ENCODE results near the gene BSN. TPM values are rescaled to one million over a fixed set of nuclear protein-coding genes. Genes with fewer than 3 reads are reported as not detected.

BSN gene
- total and polyA plus RNA-seq, 2 of the 4 experiments (the other 2 are of a cell fraction) = under 0.01 to 0.03 TPM

GRCh38 chr3:49610666-49611280, 56.5 kb downstream of the BSN start:
- Histone ChIP-seq H3K23ac (ENCODE audit: low read depth, low read length) (no peak overlapping the region), H3K4me1 (ENCODE audit: control insufficient read depth, insufficient read depth, low read length) (no peaks in the 10 kb centered on the region), H4K20me1 (ENCODE audit: insufficient read depth, low read length) (no peaks in the 10 kb centered on the region; the same call in 1 of the 2 replicates), H3K36me3 (ENCODE audit: control insufficient read depth, insufficient read depth, low read length) (no peaks in the 10 kb centered on the region), H2BK20ac (ENCODE audit: low read depth, low read length) (no peak overlapping the region), H3K14ac (replicated peaks; ENCODE audit: low read depth, low read length) (no peak overlapping the region), H3K9me3 (ENCODE audit: control insufficient read depth, insufficient read depth, low read length) (no peaks in the 10 kb centered on the region), H3K9me1 (ENCODE audit: insufficient read depth, low read length) (peaks cover 2% of the 10 kb centered on the region; the same call in 1 of the 2 replicates), H4K91ac (ENCODE audit: insufficient read depth, low read depth, low read length) (no peak overlapping the region), H3K18ac (ENCODE audit: low read depth, low read length) (no peak overlapping the region), H2AFZ (replicated peaks; ENCODE audit: low read length, poor library complexity) (no peak overlapping the region), H3K4me3 (ENCODE audit: insufficient read depth, low read depth, low read length) (no peak overlapping the region), H3K79me1 (ENCODE audit: low read depth in 1 of 2, low read length in 2 of 2) (no peaks in the 10 kb centered on the region), H3K56ac (ENCODE audit: extremely low read depth, insufficient read depth, low read length) (no peak overlapping the region), H4K8ac (ENCODE audit: low read depth in 2 of 2, low read length in 2 of 2) (no peak overlapping the region), H2AK5ac (ENCODE audit: low read depth, low read length) (no peak overlapping the region), H3K9ac (ENCODE audit: low read depth, low read length) (no peak overlapping the region), H3K27me3 (ENCODE audit: control insufficient read depth, insufficient read depth, low read length) (peaks cover 5% of the 10 kb centered on the region; the same call in 1 of the 2 replicates), H2BK120ac (ENCODE audit: low read depth, low read length) (no peak overlapping the region), H3K4me2 (ENCODE audit: low read depth, low read length) (no peak overlapping the region), H2BK5ac (ENCODE audit: low read depth, low read length, poor library complexity, severe bottlenecking) (no peak overlapping the region), H2AK9ac (replicated peaks; ENCODE audit: low read depth, low read length, poor library complexity) (no peak overlapping the region), H3K27ac (ENCODE audit: insufficient read depth, low read length) (no peak overlapping the region), H2BK15ac (ENCODE audit: low read depth, low read length) (no peak overlapping the region), H3K4ac (ENCODE audit: low read depth, low read length) (no peak overlapping the region), H4K5ac (ENCODE audit: low read depth, low read length) (no peak overlapping the region)
- CTCF ChIA-PET = no interaction called here
- no TSS peak for BruUV-seq (replicated peaks)
- in situ Hi-C loops (cut with MboI; ENCODE audit: low sequenced_read_pairs) = no loop called here
- POLR2A ChIA-PET (ENCODE audit: unreplicated experiment) = no interaction called here
- dilution Hi-C loops (cut with HindIII; ENCODE audit: low sequenced_read_pairs, unreplicated experiment) = no loop called here
- TF ChIP-seq, protein P1, sequence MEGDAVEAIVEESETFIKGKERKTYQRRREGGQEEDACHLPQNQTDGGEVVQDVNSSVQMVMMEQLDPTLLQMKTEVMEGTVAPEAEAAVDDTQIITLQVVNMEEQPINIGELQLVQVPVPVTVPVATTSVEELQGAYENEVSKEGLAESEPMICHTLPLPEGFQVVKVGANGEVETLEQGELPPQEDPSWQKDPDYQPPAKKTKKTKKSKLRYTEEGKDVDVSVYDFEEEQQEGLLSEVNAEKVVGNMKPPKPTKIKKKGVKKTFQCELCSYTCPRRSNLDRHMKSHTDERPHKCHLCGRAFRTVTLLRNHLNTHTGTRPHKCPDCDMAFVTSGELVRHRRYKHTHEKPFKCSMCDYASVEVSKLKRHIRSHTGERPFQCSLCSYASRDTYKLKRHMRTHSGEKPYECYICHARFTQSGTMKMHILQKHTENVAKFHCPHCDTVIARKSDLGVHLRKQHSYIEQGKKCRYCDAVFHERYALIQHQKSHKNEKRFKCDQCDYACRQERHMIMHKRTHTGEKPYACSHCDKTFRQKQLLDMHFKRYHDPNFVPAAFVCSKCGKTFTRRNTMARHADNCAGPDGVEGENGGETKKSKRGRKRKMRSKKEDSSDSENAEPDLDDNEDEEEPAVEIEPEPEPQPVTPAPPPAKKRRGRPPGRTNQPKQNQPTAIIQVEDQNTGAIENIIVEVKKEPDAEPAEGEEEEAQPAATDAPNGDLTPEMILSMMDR (conservative IDR thresholded peaks at IDR 0.05; ENCODE audit: low read depth, low read length) = no peak
- no peak for TF ChIP-seq USF2 (IDR thresholded peaks at IDR 0.05; ENCODE audit: low read depth, low read length)
- no peak for TF ChIP-seq MAFK (IDR thresholded peaks at IDR 0.05; ENCODE audit: low read depth, low read length)
- TF ChIP-seq NFE2L2 (IDR thresholded peaks at IDR 0.05; ENCODE audit: low read depth, low read length) = no peak
- TF ChIP-seq CHD1 (IDR thresholded peaks at IDR 0.05; ENCODE audit: low read depth, low read length) = no peak
- TF ChIP-seq BHLHE40 (IDR thresholded peaks at IDR 0.05; ENCODE audit: low read depth, low read length) = no peak
- TF ChIP-seq RAD21 (IDR thresholded peaks at IDR 0.05; ENCODE audit: low read length) = no peak
- TF ChIP-seq POLR2A (IDR thresholded peaks at IDR 0.05; ENCODE audit: low read depth, low read length) = no peak
- no peak for TF ChIP-seq SMC3 (IDR thresholded peaks at IDR 0.05; ENCODE audit: low read depth, low read length)
- no peak for TF ChIP-seq MXI1 (IDR thresholded peaks at IDR 0.05; ENCODE audit: borderline replicate concordance, low read depth, low read length)
- TF ChIP-seq MAZ (IDR thresholded peaks at IDR 0.05; ENCODE audit: borderline replicate concordance, low read depth, low read length) = no peak
- no peak for TF ChIP-seq RCOR1 (IDR thresholded peaks at IDR 0.05; ENCODE audit: insufficient replicate concordance, low read length)
- TF ChIP-seq ELK1 (IDR thresholded peaks at IDR 0.05; ENCODE audit: borderline replicate concordance, low read depth, low read length) = no peak
- TF ChIP-seq FOS (IDR thresholded peaks at IDR 0.05; ENCODE audit: low read depth, low read length) = no peak
- TF ChIP-seq RFX5 (IDR thresholded peaks at IDR 0.05; ENCODE audit: low read depth, low read length) = no peak
- no peak for TF ChIP-seq CEBPB (IDR thresholded peaks at IDR 0.05; ENCODE audit: low read depth, low read length)
- DNase-seq (no peak), ATAC-seq (ENCODE audit: low read depth) (no peak)
- intact Hi-C loops (cut with micrococcal nuclease) = no loop called here

Data from IMR-90 (cell line).